Activated CD8-positive, alpha-beta memory T cell treated with anti-CD3 and anti-CD28 coated beads, Interleukin-2, amount 50 U/mL, for 48 hours (primary cell): Measurements from ENCODE around the gene FCER1G.
A peak's percentile ranks its signal among the peaks of the same experiment; 100 is the strongest.

Source experiments
- DNase-seq: peaks from one replicate; pipeline ENCODE4 v3.0.0-alpha.2; 2020

FCER1G gene

DNA sequence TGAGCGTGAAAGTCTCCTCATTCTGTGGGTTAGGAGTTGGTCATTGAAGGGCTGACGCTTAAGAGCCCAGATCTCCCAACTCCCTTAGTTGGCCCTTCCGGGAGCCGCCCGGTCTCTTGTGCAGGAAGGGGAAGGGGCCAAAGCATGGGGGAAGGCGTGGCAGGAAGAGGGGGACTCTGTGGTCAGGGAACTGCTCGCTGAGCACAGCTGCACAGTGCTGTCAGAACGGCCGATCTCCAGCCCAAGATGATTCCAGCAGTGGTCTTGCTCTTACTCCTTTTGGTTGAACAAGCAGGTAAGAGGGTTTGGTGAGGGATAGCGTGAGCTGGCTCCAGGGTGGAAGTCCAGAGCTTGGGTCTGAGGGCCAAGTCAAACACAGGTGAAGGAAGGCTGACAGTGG lies at the start of gene FCER1G:
Gene FCER1G, plus strand, starts transcription at position 220 of the 400 bp plus-strand sequence. Its CDS starts 27 bp downstream, at position 247.
- DNase-seq: no peak

DNA sequence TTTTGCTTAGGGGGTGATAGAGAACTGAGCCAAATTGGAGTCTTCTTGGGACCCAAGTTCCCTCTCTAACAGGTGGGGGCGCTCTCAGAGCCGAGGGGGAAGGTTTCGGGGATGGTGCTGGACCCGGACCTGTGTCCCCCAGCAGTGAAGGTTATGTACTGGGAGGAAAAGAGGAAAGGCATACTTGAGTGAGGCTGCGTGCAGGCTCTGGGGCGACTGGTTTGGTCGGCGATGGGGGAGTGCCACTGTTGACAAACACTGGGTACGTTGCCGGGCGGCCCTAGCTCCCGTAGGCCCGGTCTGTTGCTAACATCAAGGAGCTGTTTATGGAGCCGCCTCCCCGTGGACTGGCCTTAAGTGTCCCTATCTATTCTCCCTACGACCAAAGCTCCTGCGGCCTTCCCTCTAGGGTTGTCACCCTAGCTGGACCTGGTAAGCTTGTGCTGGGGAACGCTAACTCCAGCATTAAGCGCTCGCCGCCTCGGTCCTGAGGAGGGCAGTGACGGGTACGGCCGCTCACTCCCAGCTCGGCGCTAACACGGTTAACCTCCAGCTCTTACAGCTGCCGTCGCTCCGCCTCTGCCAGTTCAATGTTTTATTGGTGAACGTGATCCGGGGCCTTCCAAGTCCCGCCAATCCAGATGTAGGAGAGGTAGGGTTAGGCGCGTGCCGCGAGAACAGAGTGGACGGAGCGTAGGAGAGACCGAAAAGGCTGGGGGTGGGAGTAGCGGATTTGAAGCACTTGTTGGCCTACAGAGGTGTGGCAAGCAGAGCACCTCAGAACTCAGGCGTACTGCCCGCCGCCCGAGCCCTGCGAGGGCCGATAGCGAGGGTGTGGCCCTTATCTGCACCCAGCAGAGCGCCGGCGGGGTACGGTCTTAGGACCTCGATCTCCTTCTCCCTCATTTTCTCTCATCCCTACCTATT lies 49.1 kb upstream of the FCER1G start, which contains the start of gene PPOX:
Gene PPOX, plus strand, starts transcription at position 685 of the 927 bp plus-strand sequence. CDS start 422 bp downstream, outside the sequence.
- peak; percentile 92 for DNase-seq

DNA sequence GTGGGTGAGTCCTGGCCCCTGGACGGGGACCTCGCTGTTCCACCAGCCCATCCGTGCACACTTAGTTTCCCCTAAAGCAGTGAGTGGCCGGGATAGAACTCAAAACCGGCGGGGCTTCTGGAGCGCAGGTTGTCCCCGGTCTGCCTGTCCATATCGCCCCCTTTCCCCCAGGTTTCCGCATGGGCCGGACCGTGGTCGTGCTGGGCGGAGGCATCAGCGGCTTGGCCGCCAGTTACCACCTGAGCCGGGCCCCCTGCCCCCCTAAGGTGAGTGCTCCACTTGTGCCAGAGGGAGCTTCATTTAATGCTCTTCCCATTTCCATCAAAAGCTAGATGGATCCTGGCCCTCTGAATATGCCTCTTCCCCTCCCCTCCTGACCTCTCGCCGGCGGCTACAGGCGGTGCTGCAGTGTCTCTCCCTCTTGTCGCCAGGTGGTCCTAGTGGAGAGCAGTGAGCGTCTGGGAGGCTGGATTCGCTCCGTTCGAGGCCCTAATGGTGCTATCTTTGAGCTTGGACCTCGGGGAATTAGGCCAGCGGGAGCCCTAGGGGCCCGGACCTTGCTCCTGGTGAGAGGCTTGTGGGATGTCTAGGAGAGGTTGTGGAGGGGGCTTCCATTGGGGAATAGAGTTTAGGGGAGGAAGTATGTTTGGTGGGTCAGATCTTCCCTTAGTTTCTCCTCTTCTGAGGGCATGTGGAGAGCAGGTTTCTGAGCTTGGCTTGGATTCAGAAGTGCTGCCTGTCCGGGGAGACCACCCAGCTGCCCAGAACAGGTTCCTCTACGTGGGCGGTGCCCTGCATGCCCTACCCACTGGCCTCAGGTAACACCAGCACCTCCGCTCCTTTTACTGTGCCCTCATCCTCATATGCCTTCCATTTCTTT lies 48.2 kb upstream of the FCER1G start:
- DNase-seq: no peak

GRCh38 chr1:161168906-161169305 lies 46.2 kb upstream of the FCER1G start:
- DNase-seq: no peak

- DNase-seq: no peak
These were observed 43.9 kb upstream of the FCER1G start for GRCh38 chr1:161171191-161171590.

DNA sequence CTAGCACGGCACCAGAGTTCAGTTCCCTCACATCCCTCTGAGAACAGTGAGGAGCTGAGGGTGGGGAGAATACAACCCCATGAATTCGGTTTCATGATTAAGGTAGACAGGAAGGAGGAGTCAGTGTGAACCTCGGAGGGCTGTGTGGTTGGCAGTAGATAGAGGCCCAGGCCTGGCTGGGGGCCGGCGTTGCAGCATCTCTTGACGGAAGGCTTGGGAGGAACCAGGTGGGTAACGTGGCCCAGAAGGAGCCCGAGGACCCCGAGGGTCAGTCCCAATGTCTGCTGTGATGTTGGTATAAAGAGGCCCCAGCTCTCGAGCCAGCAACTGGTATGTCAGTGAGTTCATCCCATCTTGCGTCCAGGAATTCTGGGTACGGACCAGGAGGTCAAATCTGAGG lies 43.4 kb upstream of the FCER1G start:
- no peak for DNase-seq

DNA sequence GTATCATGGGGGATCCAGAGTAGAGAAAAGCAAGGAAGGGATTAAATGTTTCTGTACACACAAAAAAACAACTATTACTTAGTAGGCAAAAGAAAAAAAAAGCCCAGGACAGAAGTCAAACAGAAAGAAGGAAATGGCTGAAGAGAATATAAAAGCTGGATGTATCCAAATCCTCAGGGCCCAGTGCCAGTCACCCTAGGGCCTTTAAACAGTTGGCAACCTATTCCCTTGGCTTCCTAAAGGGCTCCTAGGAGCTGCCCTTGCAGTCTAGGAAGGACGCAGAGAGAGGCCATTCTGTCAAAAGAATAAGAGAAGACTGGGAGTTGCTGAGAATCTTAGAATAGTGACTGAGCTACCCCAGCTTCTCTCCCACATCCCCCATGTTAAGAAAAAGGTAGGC lies 42.7 kb upstream of the FCER1G start:
- no peak for DNase-seq

GRCh38 chr1:161172776-161173376 lies 42.2 kb upstream of the FCER1G start:
- no peak for DNase-seq

DNA sequence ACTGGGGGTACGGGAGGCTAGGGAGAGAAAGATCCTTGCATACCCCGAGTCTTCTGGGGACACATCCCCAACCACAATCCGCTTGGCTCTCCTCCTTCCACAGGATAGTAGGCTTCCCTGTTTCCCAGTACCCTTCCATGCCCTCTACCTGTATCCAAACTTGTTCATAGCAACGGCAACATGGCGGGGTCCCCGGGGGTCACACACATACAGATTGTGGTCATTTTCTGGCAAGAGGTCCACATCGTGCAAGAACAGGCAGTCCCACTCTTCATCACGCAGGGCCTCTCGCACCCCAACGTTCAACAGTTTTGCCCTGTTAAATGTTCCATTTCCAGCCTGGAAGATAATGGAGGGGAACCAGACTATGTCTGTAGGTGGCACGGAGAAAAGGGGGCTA lies 41.4 kb upstream of the FCER1G start:
- DNase-seq: no peak

DNA sequence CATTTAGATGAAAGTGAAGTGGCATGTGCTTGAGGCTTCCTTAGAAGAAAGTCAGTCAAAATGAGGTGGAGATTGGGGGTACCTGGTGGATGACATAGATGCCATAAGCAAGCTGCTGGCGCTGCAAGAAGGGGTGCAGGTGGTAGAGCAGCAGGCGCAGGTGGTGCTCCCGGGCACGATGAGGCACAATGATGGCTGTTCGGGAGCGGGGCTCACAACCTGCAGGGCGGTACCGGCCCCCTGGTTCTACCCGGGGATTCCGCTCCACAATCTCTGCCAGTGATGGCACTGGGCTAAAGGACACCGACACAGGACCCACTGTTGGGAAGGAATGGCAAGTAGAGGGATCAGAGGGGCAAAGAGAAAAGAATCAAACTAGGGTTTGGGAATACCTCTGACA lies 40.2 kb upstream of the FCER1G start:
- DNase-seq: no peak

GRCh38 chr1:161175771-161176453 lies 39.2 kb upstream of the FCER1G start:
- DNase-seq: no peak

DNA sequence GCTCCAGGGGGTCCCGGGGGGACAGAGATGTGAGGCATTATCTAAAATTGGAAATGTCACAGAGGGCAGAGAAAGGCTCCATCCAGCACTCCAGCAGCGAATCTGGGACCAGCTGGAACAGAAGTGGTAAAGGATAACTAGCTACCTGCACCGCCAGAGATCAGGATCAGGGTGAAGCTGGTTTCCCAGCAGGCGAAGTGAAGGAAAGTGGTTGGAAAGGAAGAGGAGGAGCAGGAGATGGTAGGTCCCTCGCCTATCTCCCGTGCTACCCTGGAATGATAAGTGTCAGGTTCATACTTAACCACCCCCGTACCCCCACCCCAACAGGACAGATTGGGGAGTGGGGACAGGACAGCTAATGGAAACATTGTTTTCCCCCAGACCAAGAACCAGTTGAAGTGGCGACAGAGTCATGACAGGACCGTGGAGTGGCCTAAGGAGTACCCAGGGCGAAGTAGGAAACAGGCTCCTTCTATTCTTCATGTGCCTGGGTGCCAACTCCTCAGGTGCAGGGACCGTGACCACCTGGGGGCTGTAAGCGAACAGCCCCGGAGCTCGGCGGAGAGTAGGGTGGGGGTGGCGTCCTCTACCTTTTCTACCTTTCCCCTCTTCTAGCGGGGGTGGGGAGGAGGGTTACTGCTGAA lies 38.5 kb upstream of the FCER1G start:
- DNase-seq: no peak

DNA sequence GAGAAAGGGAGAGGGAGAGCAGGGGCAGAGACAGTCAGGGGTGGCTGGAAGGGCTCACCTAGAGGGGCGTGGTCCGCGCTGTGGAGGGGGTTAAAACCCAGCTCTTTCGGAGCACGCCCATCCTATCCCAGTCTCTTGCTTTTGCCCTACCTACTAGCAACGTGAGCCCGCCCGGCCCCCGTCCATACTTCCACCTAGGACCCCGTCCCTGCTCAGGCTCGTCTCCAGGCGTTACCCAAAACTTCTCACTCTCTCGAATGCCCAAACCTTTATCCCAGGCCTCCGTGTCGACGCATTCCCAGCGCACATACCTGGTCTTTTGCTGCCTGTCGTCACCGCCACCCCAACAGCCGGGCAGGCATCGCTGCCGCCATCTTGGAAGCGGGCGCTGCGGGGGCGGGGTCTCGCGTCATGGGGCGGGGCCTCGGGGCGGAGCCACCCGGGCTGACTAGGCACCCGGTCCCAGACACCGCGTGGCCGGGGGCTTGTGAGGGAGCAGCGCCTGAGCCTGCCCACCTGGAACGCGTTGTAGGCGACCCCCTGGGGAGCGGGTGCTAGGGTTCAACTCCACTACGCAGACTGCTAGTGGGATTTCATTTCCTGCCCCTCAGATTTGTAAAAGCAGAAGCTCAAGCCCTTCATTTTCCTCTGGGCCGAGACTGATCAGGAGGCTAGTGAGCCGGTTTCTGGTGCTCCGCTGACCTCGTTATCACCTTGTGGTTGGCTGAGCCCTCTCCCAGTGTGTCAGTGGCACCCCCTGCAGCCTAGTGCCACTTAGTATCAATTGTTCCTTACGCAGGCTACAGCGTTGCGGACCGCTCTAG lies 37.8 kb upstream of the FCER1G start, which contains the start of gene B4GALT3:
Gene B4GALT3, minus strand, starts transcription at position 396 of the 824 bp plus-strand sequence. CDS start 1,447 bp downstream, outside the sequence.
- DNase-seq: peak; percentile 100

DNA sequence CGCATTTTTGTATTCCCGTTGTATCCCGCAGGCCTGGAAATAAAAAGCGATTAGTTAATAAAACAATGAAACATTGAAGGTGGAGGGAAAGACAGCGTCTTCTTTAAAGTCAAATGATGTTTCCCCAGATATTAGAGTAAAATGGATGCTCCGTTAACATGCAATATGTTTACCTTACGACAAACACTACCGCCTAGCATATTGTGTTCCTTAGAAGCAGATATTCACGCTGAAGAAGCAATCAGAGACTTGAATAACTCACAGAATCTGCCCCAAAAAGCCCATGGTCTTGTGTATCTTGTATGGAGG lies 37.2 kb upstream of the FCER1G start:
- no peak for DNase-seq

DNA sequence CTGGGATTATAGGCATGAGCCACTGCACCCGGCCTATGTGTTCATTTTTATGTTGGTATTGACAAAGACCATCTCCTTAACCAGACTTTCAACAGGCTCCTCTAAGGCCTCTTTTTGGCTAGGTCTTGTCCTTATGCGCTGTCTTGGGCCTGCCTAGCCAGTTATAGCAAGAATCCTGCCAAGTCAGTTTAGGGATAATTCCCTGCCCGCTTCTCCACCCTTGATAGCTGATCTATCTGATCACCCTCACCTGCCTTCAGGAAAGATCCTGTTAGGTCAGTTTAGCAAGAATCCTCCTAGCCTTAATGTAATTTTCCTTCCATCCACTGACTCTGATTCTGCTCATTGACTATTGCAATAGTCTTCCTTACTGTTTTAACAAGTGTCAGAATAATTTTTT lies 35.4 kb upstream of the FCER1G start:
- no peak for DNase-seq

DNA sequence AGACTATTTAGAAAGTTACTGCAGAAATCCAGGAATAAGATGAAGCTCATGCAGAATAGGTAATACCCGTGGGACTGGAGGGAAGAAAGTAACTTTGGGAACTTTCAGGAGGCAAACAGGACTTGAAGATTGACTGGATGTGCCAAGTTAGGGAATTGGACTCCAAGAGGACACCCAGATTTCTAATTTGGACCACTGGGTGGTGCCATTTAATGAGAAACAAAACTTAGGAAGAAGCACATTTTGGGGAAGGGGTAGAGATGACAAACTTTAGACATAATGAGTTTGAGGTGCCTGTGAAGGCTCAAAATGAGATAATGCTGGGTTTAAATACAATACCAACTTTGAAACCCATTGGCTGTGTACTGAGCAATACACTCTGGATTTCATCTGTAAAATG lies 34.5 kb upstream of the FCER1G start:
- DNase-seq: no peak

- no peak for DNase-seq
These were observed 32.9 kb upstream of the FCER1G start for GRCh38 chr1:161182214-161182613.

GRCh38 chr1:161185282-161185682 lies 29.8 kb upstream of the FCER1G start:
- no peak for DNase-seq

- no peak for DNase-seq
These were observed 29.3 kb upstream of the FCER1G start for GRCh38 chr1:161185732-161186311.

GRCh38 chr1:161187311-161187710 lies 27.8 kb upstream of the FCER1G start:
- no peak for DNase-seq

DNA sequence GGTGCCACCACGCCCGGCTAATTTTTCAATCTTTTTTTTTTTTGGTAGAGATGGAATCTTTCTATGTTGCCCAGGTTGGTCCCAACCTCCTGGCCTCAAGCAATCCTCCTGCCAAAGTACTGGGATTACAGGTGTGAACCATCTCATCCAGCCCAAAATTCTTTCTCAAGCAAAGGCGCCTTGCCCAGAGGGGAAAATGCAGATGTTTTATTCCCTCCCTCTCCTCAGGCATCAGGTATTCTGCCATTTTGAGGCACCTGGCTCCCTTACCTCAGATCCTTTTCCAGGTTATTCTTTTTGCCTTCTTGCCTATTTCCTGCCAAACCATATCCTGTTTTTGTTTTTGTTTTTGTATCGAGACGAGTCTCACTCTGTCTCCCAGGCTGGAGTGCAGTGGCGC lies 26.7 kb upstream of the FCER1G start:
- DNase-seq: no peak
